Ovary (tissue), 3 donors: ENCODE results near the gene NBEA.

Source experiments
- POLR2A ChIP-seq: fragments of 450-650 bp; IDR thresholded peaks from one replicate; pipeline ENCODE4 v1.6.1; 2017; ENCODE audit warnings: antibody characterized with exemption, mild to moderate bottlenecking, moderate library complexity
- TF ChIP-seq, protein P1 (sequence below), 3 donors: fragments of 450-650 bp in 2 of 3; fragments of 200-600 bp in 1 of 3; IDR thresholded peaks; one replicate each; pipeline versions ENCODE4 v1.5.1 to v1.8.0; 2016 to 2022; ENCODE audit warnings: antibody characterized with exemption in 3 of 3, mild to moderate bottlenecking in 1 of 3
- donor health status: DM: no; HTN: no; CAD: no.

DNA sequence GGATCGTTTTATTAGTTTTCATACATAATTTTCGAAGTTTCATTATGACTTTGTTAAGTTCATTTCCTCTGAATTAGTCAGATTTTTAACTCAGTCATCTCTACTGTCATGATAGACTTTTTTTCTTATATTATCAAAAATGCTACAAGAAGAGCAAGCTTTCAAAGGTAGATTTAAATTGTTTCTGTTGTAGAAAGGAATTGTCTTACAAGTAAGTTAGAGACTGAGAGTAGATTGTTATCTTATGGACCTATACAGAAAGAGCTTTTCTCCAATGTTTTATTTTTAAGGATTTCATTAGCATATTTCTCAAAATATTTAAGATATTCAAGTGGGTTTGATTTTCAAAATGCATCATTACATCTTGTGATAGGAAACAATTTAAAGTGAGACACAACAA is 531.7 kb downstream of the NBEA start:
- TF ChIP-seq, protein P1, sequence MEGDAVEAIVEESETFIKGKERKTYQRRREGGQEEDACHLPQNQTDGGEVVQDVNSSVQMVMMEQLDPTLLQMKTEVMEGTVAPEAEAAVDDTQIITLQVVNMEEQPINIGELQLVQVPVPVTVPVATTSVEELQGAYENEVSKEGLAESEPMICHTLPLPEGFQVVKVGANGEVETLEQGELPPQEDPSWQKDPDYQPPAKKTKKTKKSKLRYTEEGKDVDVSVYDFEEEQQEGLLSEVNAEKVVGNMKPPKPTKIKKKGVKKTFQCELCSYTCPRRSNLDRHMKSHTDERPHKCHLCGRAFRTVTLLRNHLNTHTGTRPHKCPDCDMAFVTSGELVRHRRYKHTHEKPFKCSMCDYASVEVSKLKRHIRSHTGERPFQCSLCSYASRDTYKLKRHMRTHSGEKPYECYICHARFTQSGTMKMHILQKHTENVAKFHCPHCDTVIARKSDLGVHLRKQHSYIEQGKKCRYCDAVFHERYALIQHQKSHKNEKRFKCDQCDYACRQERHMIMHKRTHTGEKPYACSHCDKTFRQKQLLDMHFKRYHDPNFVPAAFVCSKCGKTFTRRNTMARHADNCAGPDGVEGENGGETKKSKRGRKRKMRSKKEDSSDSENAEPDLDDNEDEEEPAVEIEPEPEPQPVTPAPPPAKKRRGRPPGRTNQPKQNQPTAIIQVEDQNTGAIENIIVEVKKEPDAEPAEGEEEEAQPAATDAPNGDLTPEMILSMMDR (IDR thresholded peaks at IDR 0.05): no peak
- TF ChIP-seq POLR2A: no peak
